ENCODE measurements around the gene EPYC. TPM values are rescaled to one million over a fixed set of nuclear protein-coding genes. Genes with fewer than 3 reads are reported as not detected.

The EPYC gene, protein sequence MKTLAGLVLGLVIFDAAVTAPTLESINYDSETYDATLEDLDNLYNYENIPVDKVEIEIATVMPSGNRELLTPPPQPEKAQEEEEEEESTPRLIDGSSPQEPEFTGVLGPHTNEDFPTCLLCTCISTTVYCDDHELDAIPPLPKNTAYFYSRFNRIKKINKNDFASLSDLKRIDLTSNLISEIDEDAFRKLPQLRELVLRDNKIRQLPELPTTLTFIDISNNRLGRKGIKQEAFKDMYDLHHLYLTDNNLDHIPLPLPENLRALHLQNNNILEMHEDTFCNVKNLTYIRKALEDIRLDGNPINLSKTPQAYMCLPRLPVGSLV
- total RNA-seq, result not detected in 2 replicates

DNA sequence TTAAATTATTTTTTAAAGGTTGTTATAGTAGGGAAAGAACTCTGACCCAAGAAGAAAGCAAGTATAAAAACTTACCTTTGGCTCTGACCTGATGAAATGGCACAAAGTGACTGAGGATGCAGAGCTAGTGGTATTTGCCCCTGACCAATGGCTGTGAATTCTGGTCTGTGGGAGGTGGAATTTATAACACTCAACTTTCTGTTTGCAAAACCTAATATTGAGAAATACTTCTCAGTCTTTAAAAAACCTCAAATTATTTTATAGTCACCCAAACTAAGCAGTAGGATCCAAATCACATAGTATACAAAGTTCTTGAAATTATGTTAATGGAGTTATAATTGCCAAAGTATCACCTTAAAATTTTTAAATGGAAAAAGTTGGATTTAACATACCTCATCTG is at the start of gene EPYC:
TSS of gene EPYC (minus strand) at position 101 of the 400 bp plus-strand sequence. CDS start 2,407 bp downstream, outside the sequence.

DNA sequence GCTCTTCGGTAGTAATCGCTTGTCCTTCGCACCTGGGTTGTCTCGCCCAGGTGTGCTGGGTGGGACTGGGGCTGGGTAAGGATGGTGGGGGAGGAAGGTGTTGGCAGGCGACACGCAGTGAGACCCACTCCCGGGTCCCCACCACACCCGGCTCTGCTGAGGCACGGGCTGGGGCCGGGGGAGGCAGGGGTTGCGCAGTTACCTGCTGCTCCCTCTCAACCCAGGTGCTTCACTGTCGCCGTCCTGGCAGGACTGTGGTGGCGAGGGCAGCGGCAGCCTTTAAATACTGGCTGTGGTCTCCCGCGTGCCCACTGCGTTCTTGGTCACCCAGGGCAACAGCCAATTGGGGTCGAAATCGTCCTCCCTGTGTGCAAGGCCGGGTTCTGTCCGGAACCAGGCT is 49.9 kb downstream of the EPYC start, which contains the start of gene CCER1:
TSS of gene CCER1 (minus strand) at position 256 of the 400 bp plus-strand sequence. CDS start 434 bp downstream, outside the sequence.

Other genes with a start within 250 kb of the EPYC start
- not detected in 2 replicates for gene CCER1, start 49.8 kb downstream of the EPYC start, total RNA-seq
- gene KERA, start 53.1 kb upstream of the EPYC start, total RNA-seq, result not detected in 2 replicates
- gene LUM, start 106.5 kb upstream of the EPYC start, total RNA-seq, result 1.0 and 2.4 TPM in 2 replicates
- 8.0 and 14.2 TPM in 2 replicates for gene DCN, start 177.8 kb upstream of the EPYC start, total RNA-seq

All from thoracic aorta endothelial cell (primary cell).